ENCODE measurements around the gene TOP3A. TPM values are rescaled to one million over a fixed set of nuclear protein-coding genes. Genes with fewer than 3 reads are reported as not detected.

The TOP3A gene
- total and polyA plus RNA-seq, 2 donors (not counting 1 experiment from before 2014, with no cell fraction given) = 13.4 to 55.8 TPM

GRCh38 chr17:18332909-18333489, 18.2 kb upstream of the TOP3A start:
- intact Hi-C loops (cut with micrococcal nuclease) = no loop called here
- DNase-seq (no peak), ATAC-seq (ENCODE audit: low read depth) (no peak)
- Histone ChIP-seq H3K27me3 (replicated peaks in 1 of 4; ENCODE audit: control extremely low read depth in 1 of 4, control insufficient read depth in 3 of 4, insufficient read depth in 4 of 4, low read length in 3 of 4) (no peaks in the 10 kb centered on the region), H3K4me1 (ENCODE audit: control insufficient read depth in 2 of 2, insufficient read depth in 2 of 2, low read length in 2 of 2) (no peaks in the 10 kb centered on the region), H3K4me3 (ENCODE audit: control extremely low read depth in 1 of 5, extremely low read depth in 1 of 5, insufficient read depth in 1 of 5, low read depth in 2 of 5, low read length in 4 of 5) (no peak overlapping the region), H3K79me2 (ENCODE audit: control insufficient read depth, insufficient read depth, low read length) (no peaks in the 10 kb centered on the region), H3K36me3 (replicated peaks in 1 of 2; ENCODE audit: control extremely low read depth in 1 of 2, control insufficient read depth in 1 of 2, extremely low read depth in 1 of 2, insufficient read depth in 2 of 2, low read length in 1 of 2) (peaks cover 0 to 45% of the 10 kb centered on the region in 2 experiments), H3K27ac (ENCODE audit: low read length in 2 of 2) (no peak overlapping the region), H3K4me2 (replicated peaks; ENCODE audit: low read depth, low read length, poor library complexity, severe bottlenecking) (no peak overlapping the region), H3K9me3 (ENCODE audit: control extremely low read depth in 1 of 3, control insufficient read depth in 2 of 3, insufficient read depth in 1 of 3, low read length in 2 of 3) (no peaks in the 10 kb centered on the region), H2AFZ (ENCODE audit: insufficient read depth, low read depth, low read length, poor library complexity, severe bottlenecking) (no peak overlapping the region), H3K9ac (ENCODE audit: low read length) (no peak overlapping the region), H4K20me1 (ENCODE audit: control insufficient read depth, insufficient read depth, low read length, poor library complexity, severe bottlenecking) (peaks cover 3% of the 10 kb centered on the region)
- TF ChIP-seq CTCF (IDR thresholded peaks at IDR 0.05) (no peak), EZH2 (IDR thresholded peaks at IDR 0.05; ENCODE audit: borderline replicate concordance, insufficient read depth, low read depth, low read length, poor library complexity, severe bottlenecking) (no peak)
- Mint-ChIP-seq H3K27me3 (no peaks in the 10 kb centered on the region), H3K4me3 (no peak overlapping the region), H3K9me3 (ENCODE audit: insufficient read depth) (no peaks in the 10 kb centered on the region), H3K4me1 (no peaks in the 10 kb centered on the region), H3K27ac (no peak overlapping the region)
- CTCF ChIA-PET = no interaction called here
- POLR2A ChIA-PET = no interaction called here
- 75% methylated on average over 3 of the region's 4 CpGs for WGBS (ENCODE audit: insufficient coverage)

GRCh38 chr17:18331879-18332278, 17.1 kb upstream of the TOP3A start:
- ATAC-seq (ENCODE audit: low read depth) = no peak

More at GRCh38 chr17:18331879-18332278, 17.1 kb upstream of the TOP3A start:
- H4K20me1 ChIP-seq (ENCODE audit: control insufficient read depth, insufficient read depth, low read length, poor library complexity, severe bottlenecking) = peaks cover 11% of the 10 kb centered on the region
- WGBS (ENCODE audit: insufficient coverage) = 89% methylated on average over 8 of the region's 9 CpGs
- H3K36me3 ChIP-seq (replicated peaks in 1 of 2; ENCODE audit: control extremely low read depth in 1 of 2, control insufficient read depth in 1 of 2, extremely low read depth in 1 of 2, insufficient read depth in 2 of 2, low read length in 1 of 2) = peaks cover 0 to 55% of the 10 kb centered on the region in 2 experiments
- TF ChIP-seq CTCF (IDR thresholded peaks at IDR 0.05) = no peak
- TF ChIP-seq EZH2 (IDR thresholded peaks at IDR 0.05; ENCODE audit: borderline replicate concordance, insufficient read depth, low read depth, low read length, poor library complexity, severe bottlenecking) = no peak
- no peak overlapping the region for H3K4me3 ChIP-seq (ENCODE audit: control extremely low read depth in 1 of 5, extremely low read depth in 1 of 5, insufficient read depth in 1 of 5, low read depth in 2 of 5, low read length in 4 of 5)
- ChIA-PET CTCF (no interaction called here), POLR2A (no interaction called here)
- no peak overlapping the region for H2AFZ ChIP-seq (ENCODE audit: insufficient read depth, low read depth, low read length, poor library complexity, severe bottlenecking)
- no peak overlapping the region for H3K27ac ChIP-seq (ENCODE audit: low read length in 2 of 2)
- no peaks in the 10 kb centered on the region for H3K79me2 ChIP-seq (ENCODE audit: control insufficient read depth, insufficient read depth, low read length)
- DNase-seq = no peak
- H3K4me3 Mint-ChIP-seq = no peak overlapping the region
- H3K9ac ChIP-seq (ENCODE audit: low read length) = no peak overlapping the region
- no peaks in the 10 kb centered on the region for H3K4me1 ChIP-seq (ENCODE audit: control insufficient read depth in 2 of 2, insufficient read depth in 2 of 2, low read length in 2 of 2)
- H3K27me3 Mint-ChIP-seq = no peaks in the 10 kb centered on the region
- no peak overlapping the region for H3K4me2 ChIP-seq (replicated peaks; ENCODE audit: low read depth, low read length, poor library complexity, severe bottlenecking)
- H3K9me3 ChIP-seq (ENCODE audit: control extremely low read depth in 1 of 3, control insufficient read depth in 2 of 3, insufficient read depth in 1 of 3, low read length in 2 of 3) = no peaks in the 10 kb centered on the region
- no peak overlapping the region for H3K27ac Mint-ChIP-seq
- H3K9me3 Mint-ChIP-seq (ENCODE audit: insufficient read depth) = no peaks in the 10 kb centered on the region
- no peaks in the 10 kb centered on the region for H3K4me1 Mint-ChIP-seq
- intact Hi-C loops (cut with micrococcal nuclease) = no loop called here
- no peaks in the 10 kb centered on the region for H3K27me3 ChIP-seq (replicated peaks in 1 of 4; ENCODE audit: control extremely low read depth in 1 of 4, control insufficient read depth in 3 of 4, insufficient read depth in 4 of 4, low read length in 3 of 4)
